GM23248 (cell line): ENCODE data around the gene AMPH. TPM values are rescaled to one million over a fixed set of nuclear protein-coding genes. Genes with fewer than 3 reads are reported as not detected.
"Not testable (repeated sequence)": the region's sequence is repeated elsewhere in the genome, so short reads cannot be mapped to it uniquely, and the experiment has no call there.

ENCODE experiments used
- DNase-seq: peaks from one replicate; pipeline ENCODE4 v3.0.0-alpha.2; 2015
- H2AFZ ChIP-seq: fragments of 200-600 bp; sonication (generic); 2 replicates; pipeline ENCODE4 v1.6.1; 2016; ENCODE audit warnings: antibody characterized with exemption
- H3F3A ChIP-seq: fragments of 200-600 bp; sonication (generic); 2 replicates; pipeline ENCODE4 v1.6.1; 2016; ENCODE audit warnings: mild to moderate bottlenecking, antibody characterized with exemption, mixed run types; ENCODE audit not compliant: insufficient read depth
- H3K27ac ChIP-seq: fragments of 200-600 bp; sonication (generic); 2 replicates; pipeline ENCODE4 v1.5.1; 2016; ENCODE audit warnings: mild to moderate bottlenecking
- H3K27me3 ChIP-seq: fragments of 200-600 bp; sonication (generic); replicated peaks from 2 replicates; pipeline ENCODE4 v1.6.1; 2016; ENCODE audit warnings: mild to moderate bottlenecking; ENCODE audit not compliant: insufficient read depth
- H3K36me3 ChIP-seq: fragments of 200-600 bp; sonication (generic); 2 replicates; pipeline ENCODE4 v1.6.1; 2016; ENCODE audit warnings: low read depth, mild to moderate bottlenecking
- H3K4me1 ChIP-seq: fragments of 200-600 bp; sonication (generic); 2 replicates; pipeline ENCODE4 v1.6.1; 2016; ENCODE audit warnings: mild to moderate bottlenecking; ENCODE audit not compliant: insufficient read depth
- H3K4me2 ChIP-seq: fragments of 200-600 bp; sonication (generic); one replicate; pipeline ENCODE4 v1.6.1; 2016; ENCODE audit warnings: mild to moderate bottlenecking; ENCODE audit not compliant: unreplicated experiment
- H3K4me3 ChIP-seq: fragments of 200-600 bp; sonication (generic); 2 replicates; pipeline ENCODE4 v1.5.1; 2016; ENCODE audit warnings: mild to moderate bottlenecking
- H3K79me2 ChIP-seq: fragments of 200-600 bp; sonication (generic); 2 replicates; pipeline ENCODE4 v1.6.1; 2016; ENCODE audit warnings: mild to moderate bottlenecking; ENCODE audit not compliant: insufficient read depth
- H3K9ac ChIP-seq: fragments of 200-600 bp; sonication (generic); 2 replicates; pipeline ENCODE4 v1.6.1; 2016; ENCODE audit warnings: mild to moderate bottlenecking
- H3K9me2 ChIP-seq: fragments of 200-600 bp; sonication (generic); 2 replicates; pipeline ENCODE4 v1.6.1; 2016; ENCODE audit warnings: mixed run types, mild to moderate bottlenecking, moderate library complexity; ENCODE audit not compliant: insufficient read depth
- H3K9me3 ChIP-seq: fragments of 200-600 bp; sonication (generic); one replicate; pipeline ENCODE4 v1.6.1; 2017; ENCODE audit warnings: low read depth
- H4K20me1 ChIP-seq: fragments of 200-600 bp; sonication (generic); 2 replicates; pipeline ENCODE4 v1.6.0; 2016; ENCODE audit not compliant: insufficient read depth
- EZH2 ChIP-seq: fragments of 200-600 bp; sonication (generic); IDR thresholded peaks from 2 replicates; pipeline ENCODE4 v1.6.1; 2018; ENCODE audit warnings: antibody characterized with exemption, mild to moderate bottlenecking; ENCODE audit not compliant: insufficient read depth, poor library complexity, severe bottlenecking
- EZH2phosphoT487 ChIP-seq: fragments of 200-600 bp; sonication (generic); IDR thresholded peaks from 2 replicates; pipeline ENCODE4 v1.6.1; 2018; ENCODE audit warnings: antibody characterized with exemption, moderate library complexity, mild to moderate bottlenecking, low read depth; ENCODE audit not compliant: insufficient read depth
- WGBS, 2 experiments: methylation state at CpG; one replicate each; pipeline ENCODE4 v1.1.6; 2015 to 2017; ENCODE audit warnings: low lambda C conversion rate in 2 of 2, low coverage in 1 of 2; ENCODE audit errors: missing lambda C conversion rate in 2 of 2; 5-methylcytosine and 5-hydroxymethylcytosine counted together
- in situ Hi-C: fragments of 300-500 bp; cut with MboI; formaldehyde crosslinking; loops from 2 replicates; pipeline ENCODE4 v1.15.0; 2020
- polyA plus RNA-seq: library from polyadenylated mRNA; unstranded; fragments of >200 nt; fragmentation: Nextera tagmentation; extraction: Ambion mirVana; gene quantifications from 2 replicates; pipeline ENCODE4 v1.2.1, GENCODE V29; 2016
- total RNA-seq: library from RNA; depleted of rRNA; stranded (reverse); fragments of >200 nt; shearing (Covaris generic); gene quantifications from 2 replicates; pipeline ENCODE4 v1.2.3, GENCODE V29; 2014

AMPH gene
- total and polyA plus RNA-seq, 2 experiments from 2014 or later, result 3.1 to 4.9 TPM

DNA sequence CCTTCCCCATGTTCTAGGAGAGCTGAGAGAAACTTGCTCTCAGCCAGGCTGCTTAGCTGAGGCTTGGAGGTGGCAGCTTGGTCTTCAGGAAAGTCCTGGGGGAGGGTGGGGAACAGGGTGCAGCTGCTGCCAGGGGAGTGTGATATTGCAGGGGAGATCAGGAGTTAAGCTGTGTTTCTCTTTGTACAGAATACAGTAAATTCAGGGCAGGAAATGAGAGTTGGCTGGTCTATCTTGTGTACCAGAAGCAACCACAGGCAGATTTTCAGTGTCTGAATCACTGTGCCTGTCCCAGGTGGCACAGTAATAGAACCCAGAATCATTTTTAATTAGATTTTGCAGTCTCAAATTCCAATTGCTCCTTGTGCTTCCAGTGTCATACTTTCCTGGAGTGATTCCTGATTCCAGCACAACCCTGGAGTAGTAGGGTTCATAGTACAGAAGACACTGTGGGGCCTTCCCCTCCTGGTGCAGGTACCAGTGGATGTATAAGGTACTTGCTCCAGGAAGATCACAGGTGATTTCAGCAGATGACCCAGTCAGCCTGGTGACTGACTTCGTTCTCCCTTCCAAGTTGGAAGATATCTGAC, 263.8 kb downstream of the AMPH start:
- in situ Hi-C loops, result no loop called here
- no peaks in the 10 kb centered on the region for H3K9me2 ChIP-seq
- H4K20me1 ChIP-seq, result no peaks in the 10 kb centered on the region
- no peak overlapping the region for H3K27ac ChIP-seq
- no peaks in the 10 kb centered on the region for H3K4me1 ChIP-seq
- no peak for DNase-seq
- H3K36me3 ChIP-seq, result no peaks in the 10 kb centered on the region
- H3K79me2 ChIP-seq, result no peaks in the 10 kb centered on the region
- no peaks in the 10 kb centered on the region for H3K9me3 ChIP-seq
- H2AFZ ChIP-seq, result 0 out of 2 replicates have a peak overlapping the region, but pooled peaks have one; percentile 47
- no peaks in the 10 kb centered on the region for H3K27me3 ChIP-seq
- H3K4me3 ChIP-seq, result no peak overlapping the region
- TF ChIP-seq EZH2phosphoT487, result no peak
- TF ChIP-seq EZH2, result no peak
- WGBS, 2 experiments, result 90 to 100% methylated on average over 1 of the region's 1 CpG
- no peaks in the 10 kb centered on the region for H3F3A ChIP-seq
- H3K4me2 ChIP-seq, result no peak overlapping the region
- H3K9ac ChIP-seq, result no peak overlapping the region

- H3F3A ChIP-seq, H3K4me1 ChIP-seq, H3K9me2 ChIP-seq, H3K27ac ChIP-seq, H3K4me3 ChIP-seq, H3K27me3 ChIP-seq, in situ Hi-C loops, H4K20me1 ChIP-seq, H3K79me2 ChIP-seq, H3K4me2 ChIP-seq, H3K9ac ChIP-seq, H3K9me3 ChIP-seq, H2AFZ ChIP-seq, H3K36me3 ChIP-seq: not testable (repeated sequence)
- 0 to 20% methylated on average over 2 to 3 of the region's 3 CpGs for WGBS, 2 experiments
- peak; percentile 39 for DNase-seq
Observed at GRCh38 chr7:38363379-38363778, 267.8 kb downstream of the AMPH start.

- in situ Hi-C loops, H3F3A ChIP-seq, H3K9ac ChIP-seq, H3K27ac ChIP-seq, H4K20me1 ChIP-seq, H2AFZ ChIP-seq, H3K79me2 ChIP-seq, DNase-seq, H3K4me1 ChIP-seq, H3K27me3 ChIP-seq, H3K36me3 ChIP-seq, H3K4me2 ChIP-seq, H3K9me2 ChIP-seq, H3K9me3 ChIP-seq, H3K4me3 ChIP-seq: not testable (repeated sequence)
- WGBS, 2 experiments, result 75% methylated on average over 10 of the region's 10 CpGs
Observed at GRCh38 chr7:38362611-38363237, 268.4 kb downstream of the AMPH start.

- Histone ChIP-seq H2AFZ (no peak overlapping the region), H3F3A (no peaks in the 10 kb centered on the region), H3K27me3 (no peaks in the 10 kb centered on the region), H3K27ac (no peak overlapping the region), H3K4me3 (no peak overlapping the region), H3K4me2 (no peak overlapping the region), H3K9me2 (no peaks in the 10 kb centered on the region), H3K4me1 (no peaks in the 10 kb centered on the region), H3K79me2 (no peaks in the 10 kb centered on the region), H3K9ac (no peak overlapping the region), H3K36me3 (no peaks in the 10 kb centered on the region), H4K20me1 (no peaks in the 10 kb centered on the region), H3K9me3 (no peaks in the 10 kb centered on the region)
- DNase-seq, result no peak
- TF ChIP-seq EZH2 (no peak), EZH2phosphoT487 (no peak)
- WGBS, 2 experiments, result 50 to 52% methylated on average over 1 of the region's 1 CpG
- in situ Hi-C loops, result no loop called here
Observed at GRCh38 chr7:38360776-38361175, 270.4 kb downstream of the AMPH start.

GRCh38 chr7:38359071-38359601, 272.0 kb downstream of the AMPH start:
- DNase-seq, H3K27me3 ChIP-seq, H3K4me1 ChIP-seq, H4K20me1 ChIP-seq, H3F3A ChIP-seq, in situ Hi-C loops, H3K9ac ChIP-seq, H3K79me2 ChIP-seq, H3K27ac ChIP-seq, H3K36me3 ChIP-seq, H3K9me3 ChIP-seq, H3K9me2 ChIP-seq, H2AFZ ChIP-seq, H3K4me3 ChIP-seq, H3K4me2 ChIP-seq: not testable (repeated sequence)
- 40 to 46% methylated on average over 5 of the region's 5 CpGs for WGBS, 2 experiments

DNA sequence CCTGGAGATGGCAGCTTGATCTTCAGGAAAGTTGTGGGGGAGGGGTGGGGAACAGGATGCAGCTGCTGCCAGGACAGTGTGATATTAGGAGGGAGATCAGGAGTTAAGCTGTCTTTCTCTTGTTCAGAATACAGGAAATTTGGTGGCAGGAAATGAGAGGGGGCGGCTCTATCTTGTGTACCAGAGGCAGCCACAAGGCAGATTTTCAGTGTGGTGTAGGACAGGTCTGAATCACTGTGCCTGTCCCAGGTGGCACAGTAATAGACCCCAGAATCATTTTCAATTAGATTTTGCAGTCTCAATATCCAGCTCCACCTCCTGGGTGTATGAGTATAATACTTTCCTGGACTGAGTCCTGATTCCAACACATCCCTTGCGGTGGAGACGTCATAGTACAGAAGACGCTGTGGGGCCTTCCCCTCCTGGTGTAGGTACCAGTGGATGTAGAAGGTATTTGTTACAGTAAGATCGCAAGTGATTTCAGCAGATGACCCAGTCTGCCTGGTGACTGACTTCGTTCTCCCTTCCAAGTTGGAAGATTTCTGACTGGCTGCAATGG, 272.8 kb downstream of the AMPH start:
- H4K20me1 ChIP-seq, H3K27me3 ChIP-seq, in situ Hi-C loops, H3K4me2 ChIP-seq, H3K4me3 ChIP-seq, H3K9me3 ChIP-seq, H3K36me3 ChIP-seq, H3F3A ChIP-seq, H3K9me2 ChIP-seq, DNase-seq, H3K27ac ChIP-seq, H3K79me2 ChIP-seq, H2AFZ ChIP-seq, H3K9ac ChIP-seq, H3K4me1 ChIP-seq: not testable (repeated sequence)
- WGBS, 2 experiments, result 83 to 91% methylated on average over 6 of the region's 6 CpGs

- H3K79me2 ChIP-seq, H3K9me2 ChIP-seq, H2AFZ ChIP-seq, H3K27ac ChIP-seq, in situ Hi-C loops, H3K9ac ChIP-seq, H3K36me3 ChIP-seq, H3K4me1 ChIP-seq, H3K4me3 ChIP-seq, H3F3A ChIP-seq, H3K4me2 ChIP-seq, H4K20me1 ChIP-seq, H3K9me3 ChIP-seq, H3K27me3 ChIP-seq: not testable (repeated sequence)
- WGBS, 2 experiments, result 46 to 65% methylated on average over 5 to 7 of the region's 8 CpGs
- DNase-seq, result peak; percentile 44
Observed at GRCh38 chr7:38354271-38354851, 276.8 kb downstream of the AMPH start.
